SK-MEL-5 (cell line): Measurements from ENCODE around the gene AGER. TPM values are rescaled to one million over a fixed set of nuclear protein-coding genes. Genes with fewer than 3 reads are reported as not detected.

Source experiments
- DNase-seq: peaks from one replicate; pipeline ENCODE4 v3.0.0-alpha.2; 2016; ENCODE audit warnings: low read depth, low spot score
- in situ Hi-C: cut with HindIII; loops from 2 replicates; pipeline ENCODE4 v1.10.0; 2016; ENCODE audit warnings: low sequenced_read_pairs, high pct_unique_total_duplicates, low pct_unique_long_range_greater_than_20kb
- total RNA-seq: library from RNA; depleted of rRNA; stranded (reverse); fragments of >200 nt; shearing (Covaris generic); gene quantifications from 2 replicates; pipeline ENCODE4 v1.2.3, GENCODE V29; 2014

Gene AGER
- total RNA-seq, 1 experiment from 2014 or later = 0.85 TPM

GRCh38 chr6:32164295-32164694 lies 19.8 kb downstream of the AGER start, which contains the start of gene EGFL8:
Gene EGFL8 (plus strand): TSS chr6:32164595. CDS start chr6:32166166, 1,571 bp downstream.
- DNase-seq = peak; percentile 21
- in situ Hi-C loops = no loop called here

- in situ Hi-C loops = no loop called here
- DNase-seq = peak; percentile 91
Observed at GRCh38 chr6:32163559-32164258, 20.3 kb downstream of the AGER start.

GRCh38 chr6:32158052-32158451 lies 26.0 kb downstream of the AGER start:
- DNase-seq = no peak
- in situ Hi-C loops = no loop called here

GRCh38 chr6:32156891-32157290 lies 27.2 kb downstream of the AGER start:
- in situ Hi-C loops = no loop called here

GRCh38 chr6:32154514-32155161 lies 29.4 kb downstream of the AGER start:
- DNase-seq = peak; percentile 64
- in situ Hi-C loops = no loop called here

More at GRCh38 chr6:32156891-32157290, 27.2 kb downstream of the AGER start:
- no peak for DNase-seq

GRCh38 chr6:32153564-32154513 lies 30.2 kb downstream of the AGER start, which contains the start of gene PPT2:
Gene PPT2 (plus strand): TSS chr6:32154141. CDS start chr6:32154595, 454 bp downstream.
- peak; percentile 93 for DNase-seq
- in situ Hi-C loops = no loop called here

GRCh38 chr6:32152769-32153563 lies 31.1 kb downstream of the AGER start:
- no peak for DNase-seq
- in situ Hi-C loops = no loop called here

- DNase-seq = no peak
- in situ Hi-C loops = no loop called here
Observed at GRCh38 chr6:32151863-32152768, 31.9 kb downstream of the AGER start, which contains the start of gene PRRT1. Gene PRRT1 (minus strand): TSS chr6:32151939. CDS start chr6:32151827, 112 bp downstream.

GRCh38 chr6:32151181-32151862 lies 32.7 kb downstream of the AGER start:
- DNase-seq = no peak
- in situ Hi-C loops = no loop called here

GRCh38 chr6:32149932-32150870 lies 33.9 kb downstream of the AGER start:
- in situ Hi-C loops = no loop called here
- DNase-seq = no peak

- in situ Hi-C loops = no loop called here
- DNase-seq = no peak
Observed at GRCh38 chr6:32149092-32149755, 34.8 kb downstream of the AGER start.

GRCh38 chr6:32148289-32149091 lies 35.6 kb downstream of the AGER start:
- in situ Hi-C loops = no loop called here
- no peak for DNase-seq

GRCh38 chr6:32147401-32148132 lies 36.5 kb downstream of the AGER start:
- in situ Hi-C loops = no loop called here
- no peak for DNase-seq
